GM21619 (cell line): Measurements from ENCODE around the gene RAD51B.

ENCODE experiments used
- ATAC-seq: cut with Tn5 transposase; IDR thresholded peaks from one replicate; pipeline ENCODE4 v1.9.1; 2021; ENCODE audit not compliant: unreplicated experiment

RAD51B gene

DNA sequence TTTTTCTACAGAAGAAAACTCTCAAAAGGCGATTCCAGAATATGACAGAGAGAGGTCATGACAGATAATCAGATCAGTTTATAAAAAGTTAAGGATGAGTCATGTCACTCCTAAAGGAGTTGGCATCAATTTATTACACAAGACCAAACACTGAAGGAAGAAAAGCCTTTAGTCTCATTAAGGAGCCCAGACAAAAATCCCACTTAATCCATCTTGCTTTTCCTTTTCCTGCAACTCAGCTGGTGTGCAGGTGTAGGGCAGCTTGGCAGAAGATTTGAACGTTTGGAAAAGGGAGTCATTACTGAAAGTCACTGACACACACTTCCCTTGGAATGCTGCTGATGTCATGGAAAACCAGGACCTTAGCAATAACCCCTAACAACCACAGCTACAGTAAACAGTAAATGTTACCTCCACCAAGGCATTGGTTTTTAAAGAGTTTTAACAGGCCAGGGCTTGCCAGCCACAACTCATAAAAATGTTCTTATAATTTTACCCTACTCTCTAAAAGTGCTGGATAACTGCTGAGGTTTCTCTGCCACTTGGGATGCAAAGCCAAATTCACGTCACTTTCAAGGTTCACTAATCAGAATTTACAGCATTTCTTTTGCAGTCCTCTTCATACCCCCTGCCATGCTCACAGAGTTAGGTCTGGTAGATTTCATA lies 320.6 kb downstream of the RAD51B start:
- ATAC-seq: no peak

DNA sequence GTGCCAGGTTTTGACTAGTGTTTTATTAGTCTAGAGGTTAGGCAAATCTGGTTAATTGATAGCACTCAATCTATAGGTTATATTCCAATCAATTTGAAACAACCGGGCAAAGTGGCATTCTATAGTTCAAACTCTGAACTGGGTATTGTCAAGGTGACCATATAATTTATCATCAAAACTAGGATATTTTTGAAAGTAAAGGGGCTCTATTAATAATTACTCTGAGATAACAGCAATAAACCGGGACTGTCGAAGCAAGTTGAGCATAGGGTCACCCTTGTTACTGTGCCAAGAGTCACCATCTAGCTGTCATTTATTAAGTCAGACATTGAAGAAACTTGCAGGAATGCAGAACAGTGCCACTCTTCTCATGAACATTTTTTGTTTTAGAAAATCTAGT lies 321.2 kb downstream of the RAD51B start:
- ATAC-seq: no peak

DNA sequence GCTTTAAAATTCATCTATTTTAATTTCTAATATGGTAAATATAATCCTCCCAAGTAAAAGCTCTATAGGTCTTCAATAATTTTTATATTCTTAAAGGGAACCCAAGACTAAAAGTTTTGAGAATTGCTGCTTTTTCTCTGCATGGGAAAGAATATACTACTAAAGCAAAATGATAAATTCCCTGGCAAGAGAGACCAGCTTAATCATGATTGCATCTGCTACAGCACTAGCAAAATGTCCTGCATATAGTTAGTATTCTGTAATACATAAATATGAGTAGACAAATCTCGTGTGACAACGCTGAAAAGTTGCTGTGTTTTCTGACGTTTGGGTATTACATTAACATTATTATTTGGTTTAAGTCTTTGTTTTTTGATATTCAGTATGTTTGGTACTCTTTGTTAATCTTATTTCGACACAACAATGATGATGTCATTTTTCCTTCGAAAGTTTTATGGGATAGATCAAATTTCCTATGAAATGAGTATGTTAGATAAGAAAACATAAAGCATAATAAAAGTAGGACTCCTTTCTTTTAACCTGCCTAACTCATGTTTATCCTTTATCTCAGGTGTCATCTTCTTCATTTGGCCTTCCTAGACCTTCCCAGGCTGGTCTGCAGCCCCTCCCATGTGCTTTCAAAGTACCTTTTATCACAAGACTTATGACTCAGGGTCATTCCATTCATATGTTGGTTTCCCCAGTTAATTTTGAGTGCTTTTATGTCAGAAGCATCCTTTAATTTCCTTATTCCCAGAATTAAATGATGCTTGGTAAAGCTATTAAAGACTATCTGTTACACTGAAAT lies 321.9 kb downstream of the RAD51B start:
- no peak for ATAC-seq

DNA sequence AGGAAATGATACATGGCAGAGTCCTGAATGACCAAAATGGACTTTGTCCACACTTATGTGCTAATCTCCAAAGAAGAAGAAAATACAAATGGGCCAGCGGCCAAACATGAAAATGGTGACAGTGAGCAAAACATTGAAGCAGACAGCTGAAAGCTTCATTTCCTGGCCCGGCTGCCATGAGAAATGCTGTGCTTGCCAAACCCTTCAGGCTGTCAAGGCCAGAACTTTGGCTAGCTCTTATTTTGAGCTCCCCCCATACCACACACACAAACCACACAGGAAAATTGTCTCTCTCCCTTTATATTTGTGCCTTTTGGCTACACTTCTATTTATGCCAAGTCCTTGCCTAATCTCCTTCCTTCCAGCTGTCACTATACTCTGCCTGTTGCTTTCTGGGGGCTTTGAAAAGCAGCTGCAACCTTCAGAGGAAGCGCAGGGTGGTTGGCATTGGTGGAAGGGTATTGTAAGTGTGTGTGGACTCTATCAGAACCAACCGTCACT lies 323.8 kb downstream of the RAD51B start:
- no peak for ATAC-seq

DNA sequence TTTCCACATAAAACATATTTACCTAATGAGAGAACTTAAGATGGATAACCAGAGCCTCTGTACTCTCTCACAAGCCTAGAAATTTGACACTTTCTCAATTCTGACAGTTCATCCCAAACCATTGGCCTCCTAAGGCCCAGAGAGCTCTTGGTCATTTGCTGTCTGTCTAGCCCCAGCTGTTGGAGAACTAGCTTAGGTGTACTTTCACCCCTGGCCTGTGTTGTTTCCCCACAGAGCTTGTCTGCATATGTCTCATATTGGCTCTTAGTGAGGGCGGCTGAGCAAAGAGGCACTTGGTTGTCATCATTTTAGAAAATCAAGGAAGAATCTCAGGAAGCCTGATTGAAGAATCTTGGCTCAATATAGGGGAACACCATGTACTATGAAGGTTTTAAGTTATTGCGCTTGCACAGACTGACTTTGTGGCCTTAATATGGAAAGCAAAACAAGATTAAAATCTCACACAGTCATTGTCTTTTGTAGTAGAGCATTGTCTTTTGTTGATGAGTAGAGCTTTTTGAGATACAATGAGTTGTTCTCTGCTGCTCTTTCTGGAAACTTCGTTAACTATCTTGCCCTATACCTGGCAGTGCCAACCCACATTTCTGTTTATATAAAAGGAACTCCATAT lies 324.6 kb downstream of the RAD51B start:
- ATAC-seq: no peak

DNA sequence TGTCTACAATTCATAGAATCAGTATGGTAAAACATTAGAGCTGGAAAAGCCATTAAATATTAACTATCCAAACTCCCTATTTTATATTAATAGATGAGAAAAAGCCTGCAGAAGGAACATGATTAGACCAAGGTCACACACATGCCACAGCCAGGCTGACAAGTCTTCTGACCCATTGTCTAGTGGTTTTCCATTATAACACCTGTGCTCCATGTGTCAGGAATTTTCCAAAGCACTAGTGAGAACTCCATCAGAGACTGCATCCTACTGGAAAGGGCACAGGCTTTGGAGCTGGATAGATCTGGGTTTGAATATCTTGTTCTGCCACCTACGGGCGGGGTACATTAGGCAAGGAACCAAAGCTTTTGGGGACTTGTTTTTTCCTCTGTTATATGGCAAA lies 325.5 kb downstream of the RAD51B start:
- no peak for ATAC-seq

DNA sequence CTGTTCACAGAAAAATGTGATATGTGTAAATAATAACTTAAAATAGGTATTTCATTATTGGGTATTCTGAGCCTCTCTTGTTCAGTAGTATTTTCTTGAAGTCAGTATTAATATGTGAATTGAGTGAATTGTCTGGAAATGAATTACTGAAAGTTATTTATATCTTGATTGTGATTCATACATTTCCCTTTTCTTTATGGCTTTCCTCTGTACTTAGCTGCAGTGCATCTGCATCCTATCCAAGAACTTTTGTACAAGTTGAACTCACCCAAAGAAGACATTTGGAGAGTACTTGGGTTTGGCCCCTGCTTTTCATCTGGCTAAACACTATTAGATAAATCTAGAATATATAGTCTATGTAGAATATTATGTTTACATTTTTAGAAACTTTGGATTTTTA lies 326.0 kb downstream of the RAD51B start:
- ATAC-seq: no peak

DNA sequence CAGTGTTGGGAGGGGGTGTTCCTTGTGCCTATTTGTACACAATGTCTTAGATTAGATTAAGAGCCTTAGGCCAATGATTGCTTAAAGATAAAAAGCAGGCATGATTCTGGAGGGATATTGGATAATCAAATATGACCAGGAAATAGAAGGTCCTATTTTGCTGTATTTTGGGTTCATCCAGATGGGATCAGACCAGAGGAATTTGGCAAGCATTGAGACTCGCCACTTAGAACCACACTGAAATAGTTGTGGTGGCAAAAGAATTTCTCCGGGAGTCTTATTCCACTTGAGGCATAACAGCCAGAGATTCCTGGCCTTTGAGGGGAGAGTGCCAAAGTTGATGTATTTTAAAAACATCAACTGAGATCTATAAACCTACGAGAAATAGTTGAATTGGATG lies 327.2 kb downstream of the RAD51B start:
- no peak for ATAC-seq

DNA sequence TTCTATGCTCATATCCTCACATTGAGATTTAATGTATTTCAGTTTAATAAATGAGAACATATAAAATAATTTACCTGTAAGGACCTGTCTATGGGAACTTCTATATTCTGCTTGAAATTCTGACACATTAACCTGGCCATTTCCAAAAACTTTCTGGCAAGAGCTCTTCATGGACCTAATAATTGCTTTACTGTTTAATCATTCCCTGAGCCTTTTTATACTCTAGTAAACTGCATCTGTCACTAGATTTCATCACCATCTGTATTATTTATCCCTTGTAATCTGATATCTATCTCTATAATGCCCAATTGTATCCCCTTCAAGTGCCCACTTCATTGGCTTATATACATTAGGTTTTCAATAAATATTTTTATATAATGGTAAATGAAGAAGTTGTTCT lies 327.7 kb downstream of the RAD51B start:
- no peak for ATAC-seq

DNA sequence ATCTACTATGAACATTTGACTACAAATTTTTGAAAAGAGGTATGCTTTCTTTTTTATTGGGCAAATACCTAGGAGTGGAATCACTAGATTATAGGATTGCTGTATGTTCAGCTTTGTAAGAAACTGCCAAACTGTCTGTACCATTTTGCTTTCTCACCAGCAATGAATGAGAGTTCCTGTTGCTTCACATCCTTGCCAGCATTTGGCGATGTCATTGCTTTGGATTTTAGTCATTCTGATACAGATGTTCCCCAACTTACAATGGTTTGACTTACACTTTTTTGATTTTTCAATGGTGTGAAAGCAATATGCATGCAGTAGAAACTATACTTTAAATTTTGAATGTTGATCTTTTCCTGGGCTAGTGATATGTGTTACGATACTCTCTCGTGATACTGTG lies 328.7 kb downstream of the RAD51B start:
- ATAC-seq: no peak

DNA sequence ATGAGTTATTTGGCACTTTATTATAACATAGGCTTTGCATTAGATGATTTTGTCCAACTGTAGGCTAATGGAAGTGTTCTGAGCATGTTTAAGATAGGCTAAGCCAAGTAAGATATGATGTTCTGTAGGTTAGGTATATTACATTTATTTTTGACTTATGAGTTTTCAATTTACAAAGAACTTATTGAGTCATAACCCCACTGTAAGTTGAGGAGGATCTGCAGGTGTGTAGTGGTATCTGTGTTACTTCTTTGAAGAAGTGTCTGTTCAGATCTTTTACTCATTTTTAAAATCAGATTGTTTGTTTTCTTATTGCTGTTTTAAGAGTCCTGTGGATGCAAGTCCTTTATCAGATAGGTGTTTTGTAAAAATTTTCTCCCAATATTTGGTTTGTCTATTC lies 329.2 kb downstream of the RAD51B start:
- no peak for ATAC-seq

DNA sequence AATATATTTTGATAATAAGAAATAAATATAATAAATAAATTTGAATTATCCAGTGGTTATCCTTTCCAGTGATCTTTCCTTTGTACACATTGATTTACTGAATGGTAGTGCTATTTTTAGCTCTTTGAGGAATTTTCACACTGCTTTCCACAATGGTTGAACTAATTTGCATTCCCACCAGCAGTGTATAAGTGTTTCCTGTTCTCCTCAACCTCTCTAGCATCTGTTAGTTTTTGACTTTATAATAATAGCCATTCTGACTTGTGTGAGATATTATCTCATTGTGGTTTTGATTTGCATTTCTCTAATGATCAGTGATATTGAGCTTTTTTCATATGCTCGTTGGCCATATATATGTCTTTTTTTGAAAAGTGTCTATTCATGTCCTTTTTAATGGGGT lies 333.7 kb downstream of the RAD51B start:
- no peak for ATAC-seq

DNA sequence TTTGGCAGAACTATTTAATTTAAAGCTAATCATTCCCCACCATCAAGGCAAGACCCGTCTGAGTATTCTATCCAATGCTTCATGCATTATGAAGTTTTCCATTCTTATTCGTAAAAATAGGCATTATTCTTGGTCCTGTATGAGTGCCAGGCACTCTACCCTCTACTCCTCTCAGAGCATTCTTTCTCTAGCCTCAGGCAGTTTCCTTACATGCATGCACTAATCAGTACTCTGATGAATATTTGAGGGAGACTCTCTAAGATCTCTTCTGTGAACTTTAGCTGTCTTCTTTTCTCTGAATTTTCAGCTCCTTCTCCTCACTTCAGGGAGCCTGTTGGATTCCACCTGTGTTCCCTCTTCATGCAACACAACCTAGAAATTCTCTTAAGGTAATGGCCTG lies 334.7 kb downstream of the RAD51B start:
- ATAC-seq: no peak

DNA sequence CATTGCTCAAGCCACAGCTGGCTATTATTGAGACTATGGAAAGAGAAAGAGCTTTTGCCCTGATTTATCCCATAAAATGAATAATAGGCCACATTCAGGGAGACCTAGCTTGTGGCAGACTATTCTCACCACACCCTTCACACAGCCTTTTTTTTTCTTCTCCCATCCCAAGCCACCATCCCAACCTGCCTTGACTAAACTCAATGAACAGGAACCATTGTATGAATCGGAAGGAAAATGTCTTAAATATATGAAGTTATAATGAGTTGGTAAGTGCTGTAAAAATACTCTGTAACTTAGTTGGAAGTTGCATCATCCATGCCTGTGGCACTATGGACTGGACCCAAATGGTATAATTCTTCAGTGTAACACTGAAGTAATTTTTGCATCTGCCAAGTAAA lies 338.4 kb downstream of the RAD51B start:
- no peak for ATAC-seq

DNA sequence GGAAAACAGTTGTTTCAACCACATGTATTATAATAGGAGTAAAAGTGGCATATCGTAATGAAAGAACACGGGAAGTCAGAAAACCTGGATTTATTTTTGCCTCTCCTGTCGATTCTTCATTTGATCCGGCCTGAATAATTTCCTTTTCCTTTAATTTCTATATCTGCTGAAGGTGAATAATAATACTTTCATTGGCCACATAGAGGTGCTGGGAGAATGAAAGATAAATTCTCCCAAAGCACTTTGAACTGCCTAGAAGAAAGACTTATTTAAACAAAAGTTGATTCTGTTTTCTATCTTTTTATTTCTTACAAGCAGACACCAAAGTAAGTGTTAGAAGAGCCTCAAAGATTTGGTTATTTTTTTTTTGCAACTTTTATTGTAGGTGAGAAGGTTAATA lies 339.1 kb downstream of the RAD51B start:
- ATAC-seq: no peak

DNA sequence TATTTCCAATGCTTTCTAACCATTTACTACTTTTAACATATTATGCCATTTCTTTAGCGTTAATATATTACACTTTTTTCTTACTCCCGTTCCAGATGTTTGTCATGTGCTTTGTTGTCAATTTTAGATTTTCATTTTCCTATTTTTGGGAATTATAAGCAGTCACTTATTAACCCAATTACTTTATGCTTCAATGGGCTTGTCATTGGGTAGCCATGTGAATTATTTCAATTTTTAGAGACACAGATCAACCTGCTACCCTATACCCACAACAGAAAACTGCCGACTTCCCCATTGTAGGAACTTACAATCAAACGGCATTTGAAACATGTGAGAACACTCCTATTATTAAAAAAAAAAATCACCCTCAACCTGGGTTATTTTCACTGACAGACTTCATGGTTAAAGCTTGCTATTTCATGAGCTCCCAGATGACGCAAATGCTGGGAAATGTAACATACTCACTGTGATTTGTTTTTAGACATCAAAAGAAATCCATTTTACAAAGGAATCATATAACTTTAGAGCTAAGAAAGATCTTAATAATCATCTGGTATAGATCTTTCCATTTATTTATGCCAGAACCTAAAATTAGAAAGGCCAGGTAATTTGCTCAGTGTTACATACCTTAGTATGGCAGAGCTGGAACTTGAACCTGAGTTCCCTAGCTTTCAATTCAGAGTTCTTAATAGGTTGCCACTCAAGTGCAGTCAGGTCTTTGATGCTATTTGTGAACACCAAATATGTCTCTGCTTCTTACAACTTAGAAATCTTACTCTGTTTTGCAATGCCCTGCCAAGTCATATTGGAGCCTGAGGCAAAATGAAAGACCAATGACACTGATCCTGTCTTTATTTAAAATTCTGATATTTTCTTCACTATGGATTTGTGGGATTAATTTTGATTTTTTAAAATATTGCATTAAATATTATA lies 340.4 kb downstream of the RAD51B start:
- no peak for ATAC-seq

DNA sequence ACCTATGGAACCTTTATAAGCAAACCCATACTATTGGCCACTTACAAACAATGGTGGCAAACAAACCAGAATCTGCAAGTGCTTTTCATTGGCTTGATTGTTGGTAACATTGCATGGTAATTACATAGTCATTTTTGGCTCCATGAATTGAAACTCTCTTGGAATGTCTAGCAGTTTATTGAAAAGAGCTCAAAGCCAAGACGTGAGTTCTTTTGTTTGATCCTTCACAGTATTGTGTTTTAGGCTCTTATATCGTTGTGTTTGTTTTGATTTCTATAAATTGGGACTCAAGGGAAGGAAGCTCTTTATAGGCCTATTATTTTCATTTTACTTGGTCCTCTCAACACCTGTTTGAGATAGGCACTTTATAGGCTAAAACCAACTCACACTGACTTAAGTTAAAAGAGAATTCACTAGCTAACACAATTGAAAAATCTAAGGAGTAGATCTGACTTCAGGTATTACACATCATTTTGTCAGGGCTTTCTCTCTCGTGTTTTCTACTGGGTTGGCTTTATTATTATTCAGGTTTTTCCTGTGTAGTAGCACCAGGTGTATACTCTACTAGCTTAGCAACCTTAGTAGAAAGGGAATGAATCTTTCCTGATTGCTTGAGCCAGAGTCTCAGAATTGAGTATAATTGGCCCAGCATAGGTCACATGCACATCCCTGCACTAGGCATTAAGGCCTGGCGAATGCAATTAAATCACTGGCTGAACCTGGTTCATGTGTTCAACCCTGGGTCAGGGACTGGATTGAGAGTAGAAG lies 341.4 kb downstream of the RAD51B start:
- no peak for ATAC-seq

DNA sequence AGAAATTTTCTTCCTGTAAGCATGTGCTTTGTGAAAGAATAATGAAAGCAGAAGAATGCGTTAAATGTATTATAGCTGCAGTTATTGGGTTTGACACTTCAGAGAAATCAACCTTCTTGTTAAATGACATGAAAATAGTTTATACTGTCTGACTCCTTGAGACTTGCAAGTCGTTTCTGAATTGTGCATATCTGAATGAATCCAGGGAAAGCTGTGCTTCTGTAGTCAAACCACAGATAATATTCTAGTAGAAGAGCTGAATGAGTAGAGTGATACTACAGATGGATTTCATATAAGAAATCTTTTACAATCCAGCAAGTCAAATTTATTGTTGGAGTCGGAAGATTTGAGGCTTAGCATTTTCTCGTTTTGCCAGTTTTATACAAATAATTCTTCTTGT lies 343.3 kb downstream of the RAD51B start:
- ATAC-seq: no peak

DNA sequence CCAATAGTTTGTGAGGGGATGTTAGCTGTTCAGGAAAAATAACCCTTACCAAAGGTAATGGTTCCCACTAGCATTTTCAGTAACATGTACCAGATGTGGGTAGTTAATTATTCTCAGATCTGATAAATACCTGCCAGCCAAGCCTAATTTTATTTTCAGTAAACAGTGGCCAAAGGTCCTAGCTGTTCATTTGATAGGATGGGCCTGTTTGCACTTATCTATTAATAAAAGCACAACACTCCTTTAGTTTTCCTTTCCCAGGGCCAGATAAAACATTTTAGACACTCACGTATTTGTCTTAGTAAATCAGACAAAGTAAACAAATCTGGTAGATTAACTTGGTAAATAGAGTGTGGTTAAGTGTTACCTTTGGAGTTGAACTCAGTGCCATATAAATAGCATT lies 345.1 kb downstream of the RAD51B start:
- ATAC-seq: no peak

DNA sequence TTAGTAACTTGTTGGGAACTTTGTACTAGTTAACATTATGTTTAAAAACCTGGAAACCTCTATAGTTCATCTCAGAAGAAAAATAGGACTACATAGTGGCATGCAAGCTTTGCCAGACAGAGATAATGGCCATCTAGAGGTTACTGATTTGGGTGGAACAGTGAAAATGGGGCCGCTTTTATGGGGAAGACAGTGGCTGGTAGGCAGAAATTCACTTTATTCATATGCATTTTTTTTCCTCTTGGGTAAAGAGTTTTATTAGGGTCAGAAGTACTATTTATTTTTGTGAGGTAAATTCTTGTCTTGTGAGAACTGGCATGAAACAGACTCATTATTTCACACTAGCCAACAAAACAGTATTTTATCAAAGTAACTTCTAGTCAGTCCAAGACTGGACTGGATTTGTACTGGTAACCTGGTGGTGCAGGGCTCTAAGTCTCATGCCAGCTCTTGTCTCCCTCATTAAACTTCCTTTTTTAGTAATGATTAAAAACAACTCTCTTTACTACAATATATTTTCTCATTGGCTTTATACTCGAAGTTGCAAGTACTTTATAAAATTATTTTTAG lies 345.8 kb downstream of the RAD51B start:
- no peak for ATAC-seq
